Right atrium auricular region (tissue), 2 donors: Measurements from ENCODE around the gene ATRAID. TPM values are rescaled to one million over a fixed set of nuclear protein-coding genes. Genes with fewer than 3 reads are reported as not detected.

Source experiments
- DNase-seq: peaks from one replicate; pipeline ENCODE4 v3.0.0-alpha.2; 2019; ENCODE audit warnings: low spot score
- H3K27ac ChIP-seq, 2 donors: fragments of 200-600 bp; sonication (generic); 1 replicate in 1 of 2; 2 replicates in 1 of 2; pipeline ENCODE4 v1.5.1; 2016 to 2019
- H3K27me3 ChIP-seq, 2 donors: fragments of 200-600 bp; sonication (generic); one replicate each; pipeline versions ENCODE4 v1.5.1 to v1.6.0; 2017 to 2019
- H3K36me3 ChIP-seq: fragments of 200-600 bp; sonication (generic); one replicate; pipeline ENCODE4 v1.5.1; 2016
- H3K4me1 ChIP-seq, 2 donors: fragments of 200-600 bp; sonication (generic); one replicate each; pipeline versions ENCODE4 v1.5.1 to v1.6.0; 2017 to 2019
- H3K4me3 ChIP-seq, 2 donors: fragments of 200-600 bp; sonication (generic); 1 replicate in 1 of 2; 2 replicates in 1 of 2; pipeline ENCODE4 v1.5.1; 2017 to 2019; ENCODE audit warnings: mild to moderate bottlenecking in 1 of 2, moderate library complexity in 1 of 2
- H3K9me3 ChIP-seq, 2 donors: fragments of 200-600 bp; sonication (generic); one replicate each; pipeline ENCODE4 v1.5.1; 2019
- CTCF ChIP-seq, 2 donors: fragments of 200-600 bp; sonication (generic); IDR thresholded peaks; one replicate each; pipeline ENCODE4 v1.5.1; 2019; ENCODE audit warnings: antibody characterized with exemption in 2 of 2
- total RNA-seq, 2 donors: library from RNA; depleted of rRNA; stranded (reverse); fragments of >200 nt; gene quantifications; one replicate each; pipeline ENCODE4 v1.1.0, GENCODE V29; 2016

ATRAID gene
- total RNA-seq, 2 donors from 2014 or later = 193 TPM

DNA sequence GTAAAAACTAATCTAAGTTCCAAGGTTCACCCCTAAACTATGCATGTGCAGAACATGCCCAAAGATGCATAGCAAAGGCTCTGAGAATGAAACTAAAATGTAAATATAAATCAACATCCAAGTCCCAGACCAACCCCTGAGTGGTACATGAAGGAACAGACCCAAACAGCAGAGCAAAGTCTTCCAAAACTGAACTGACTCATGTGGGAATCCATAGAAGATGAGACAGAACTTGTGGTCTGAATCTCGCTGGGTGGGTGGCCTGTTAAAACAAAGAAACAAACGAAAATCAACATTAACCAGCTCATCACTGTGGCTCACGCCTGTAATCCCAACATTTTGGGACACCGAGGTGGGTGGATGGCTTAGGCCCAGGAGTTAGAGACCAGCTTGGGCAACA, 29.5 kb upstream of the ATRAID start:
- no peak for TF ChIP-seq CTCF (IDR thresholded peaks at IDR 0.05)
- no peak overlapping the region for H3K27ac ChIP-seq
- H3K4me3 ChIP-seq = no peak overlapping the region
- no peaks in the 10 kb centered on the region for H3K9me3 ChIP-seq
- DNase-seq = no peak
- peaks cover 0 to 33% of the 10 kb centered on the region in 2 donors for H3K4me1 ChIP-seq
- H3K27me3 ChIP-seq = no peaks in the 10 kb centered on the region
- H3K36me3 ChIP-seq = no peaks in the 10 kb centered on the region

GRCh38 chr2:27184115-27184514, 27.7 kb upstream of the ATRAID start:
- no peaks in the 10 kb centered on the region for H3K9me3 ChIP-seq
- H3K4me3 ChIP-seq = no peak overlapping the region
- H3K36me3 ChIP-seq = no peaks in the 10 kb centered on the region
- peak overlapping the region; percentile 74 to 79 for H3K27ac ChIP-seq
- no peak for TF ChIP-seq CTCF (IDR thresholded peaks at IDR 0.05)
- DNase-seq = peak; percentile 83
- no peaks in the 10 kb centered on the region for H3K27me3 ChIP-seq
- peaks cover 0 to 33% of the 10 kb centered on the region in 2 donors for H3K4me1 ChIP-seq

DNA sequence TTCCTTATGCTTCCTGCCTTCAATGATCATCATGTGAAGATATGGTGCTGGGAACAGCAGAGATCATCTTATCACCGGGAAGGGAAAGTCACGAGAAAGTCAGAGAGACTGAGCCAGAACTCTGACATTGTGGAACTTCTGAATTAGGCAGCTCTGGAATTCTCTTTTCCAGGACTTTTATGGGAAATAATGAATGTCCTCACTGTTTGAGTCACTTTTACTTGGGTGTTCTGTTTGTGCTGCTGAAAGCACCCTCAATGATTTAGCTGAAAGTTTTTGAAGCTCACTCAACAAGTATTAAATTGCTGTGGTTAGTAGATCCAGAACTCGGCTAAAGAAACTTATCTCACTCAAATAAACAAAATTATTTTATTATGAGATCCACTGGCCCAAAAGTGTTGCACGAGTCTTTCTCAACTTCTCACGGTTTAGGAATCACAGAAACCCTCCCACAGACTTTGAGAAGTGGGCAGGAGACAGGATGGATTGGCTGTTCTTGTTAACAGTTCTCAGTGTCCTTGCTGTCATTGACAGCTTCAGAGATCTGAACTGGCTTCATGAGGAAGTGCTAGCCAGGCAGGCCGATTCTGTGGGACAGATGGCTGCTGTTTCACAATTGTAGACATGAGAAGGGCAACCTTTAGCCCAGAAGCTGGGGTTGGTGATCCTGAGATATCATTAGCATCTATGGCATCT, 26.4 kb upstream of the ATRAID start:
- H3K9me3 ChIP-seq = no peaks in the 10 kb centered on the region
- DNase-seq = peak; percentile 75
- no peak overlapping the region for H3K4me3 ChIP-seq
- no peak for TF ChIP-seq CTCF (IDR thresholded peaks at IDR 0.05)
- no peaks in the 10 kb centered on the region for H3K36me3 ChIP-seq
- peaks cover 0 to 33% of the 10 kb centered on the region in 2 donors for H3K4me1 ChIP-seq
- H3K27ac ChIP-seq = peak overlapping the region; percentile 74 to 79
- no peaks in the 10 kb centered on the region for H3K27me3 ChIP-seq

DNA sequence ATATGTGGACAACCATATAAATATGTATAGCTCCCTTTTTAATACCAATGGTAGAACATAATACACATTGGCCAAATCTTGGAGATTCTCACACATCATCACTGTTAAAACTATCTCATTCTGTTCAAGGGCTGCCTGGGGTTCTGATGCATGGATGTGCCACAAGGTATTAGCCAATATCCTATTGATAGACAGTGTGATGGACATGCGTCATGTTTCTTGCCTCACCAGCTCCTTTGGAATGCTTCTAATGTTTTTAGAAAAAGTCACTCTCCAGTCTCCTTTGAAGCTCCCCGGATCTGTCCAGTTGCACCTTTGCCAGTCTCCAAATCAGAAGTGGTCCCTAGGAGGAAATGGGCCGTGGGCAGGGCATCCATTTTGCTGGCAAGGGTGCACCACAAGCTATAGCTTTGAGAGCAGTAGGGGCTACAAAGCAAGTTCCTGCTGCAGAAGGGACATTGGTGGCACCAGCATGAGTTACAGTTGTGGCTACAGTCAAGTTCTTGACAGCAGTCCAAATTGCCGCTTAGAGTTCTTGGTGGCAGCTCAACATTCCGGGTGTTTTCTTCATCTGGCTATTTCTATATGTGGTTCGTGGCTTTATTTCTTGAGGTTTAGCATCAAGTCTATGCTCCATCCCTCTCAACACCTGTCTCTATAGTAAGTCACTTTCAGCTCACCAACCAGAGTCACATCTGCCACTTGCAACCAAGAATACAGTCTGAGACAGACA, 25.1 kb upstream of the ATRAID start:
- Histone ChIP-seq H3K27me3 (no peaks in the 10 kb centered on the region), H3K4me1 (peaks cover 0 to 33% of the 10 kb centered on the region in 2 donors), H3K9me3 (no peaks in the 10 kb centered on the region), H3K36me3 (no peaks in the 10 kb centered on the region), H3K4me3 (no peak overlapping the region), H3K27ac (peak overlapping the region in 1 of 2 donors; percentile 74)
- DNase-seq = no peak
- TF ChIP-seq CTCF (IDR thresholded peaks at IDR 0.05) = no peak

DNA sequence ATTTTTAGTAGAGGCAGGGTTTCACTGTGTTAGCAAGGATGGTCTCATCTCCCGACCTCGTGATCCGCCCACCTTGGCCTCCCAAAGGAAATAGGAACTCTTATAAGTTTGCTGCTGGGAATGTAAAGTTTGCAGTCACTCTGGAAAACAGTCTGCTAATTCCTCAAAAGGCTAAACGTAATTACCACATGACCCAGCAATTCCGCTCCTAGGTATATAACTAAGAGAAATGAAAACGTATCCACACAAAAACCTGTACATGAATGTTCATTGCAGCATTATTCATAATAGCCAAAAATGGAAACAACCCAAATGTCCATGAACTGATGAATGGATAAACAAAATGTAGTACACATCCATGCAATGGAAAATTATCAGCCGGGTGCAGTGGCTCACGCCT, 21.9 kb upstream of the ATRAID start:
- no peaks in the 10 kb centered on the region for H3K27me3 ChIP-seq
- no peak for DNase-seq
- peaks cover 0 to 18% of the 10 kb centered on the region in 2 donors for H3K4me1 ChIP-seq
- no peaks in the 10 kb centered on the region for H3K36me3 ChIP-seq
- no peak overlapping the region for H3K4me3 ChIP-seq
- H3K27ac ChIP-seq = no peak overlapping the region
- H3K9me3 ChIP-seq = no peaks in the 10 kb centered on the region
- TF ChIP-seq CTCF (IDR thresholded peaks at IDR 0.05) = no peak
